DND-41 (cell line): Measurements from ENCODE around the gene XPNPEP3.
A peak's percentile ranks its signal among the peaks of the same experiment; 100 is the strongest.

Source experiments
- ATAC-seq: fragments of 200-7000 bp; cut with Tn5 transposase; 3 replicates; pipeline ENCODE4 v1.9.1; 2021; ENCODE audit warnings: low read depth; ENCODE audit not compliant: insufficient read depth
- DNase-seq: peaks from one replicate; pipeline ENCODE4 v3.0.0-alpha.2; 2020
- H2AFZ ChIP-seq: 2 replicates; pipeline ENCODE4 v1.6.0; 2012; ENCODE audit warnings: low read depth, low read length
- H3K27ac ChIP-seq: 2 replicates; pipeline ENCODE4 v1.5.1; 2012; ENCODE audit warnings: low read length, inconsistent platforms
- H3K27me3 ChIP-seq: fragments of 200-600 bp; sonication (generic); 2 replicates; pipeline ENCODE4 v1.6.0; 2012; ENCODE audit warnings: low read length, mild to moderate bottlenecking, inconsistent platforms; ENCODE audit not compliant: insufficient read depth, poor library complexity
- H3K36me3 ChIP-seq: 2 replicates; pipeline ENCODE4 v1.5.1; 2012; ENCODE audit warnings: low read length, inconsistent platforms; ENCODE audit not compliant: insufficient read depth
- H3K4me1 ChIP-seq: 2 replicates; pipeline ENCODE4 v1.5.1; 2012; ENCODE audit warnings: mild to moderate bottlenecking, low read length; ENCODE audit not compliant: insufficient read depth
- H3K4me2 ChIP-seq: 2 replicates; pipeline ENCODE4 v1.6.0; 2012; ENCODE audit warnings: mild to moderate bottlenecking, moderate library complexity, low read length, inconsistent platforms; ENCODE audit not compliant: insufficient read depth
- H3K4me3 ChIP-seq, 2 experiments: fragments of 200-600 bp in 1 of 2; shearing (Covaris generic) in 1 of 2; 2 replicates each; pipeline ENCODE4 v1.5.1; 2012 to 2016; ENCODE audit warnings: inconsistent platforms in 2 of 2, low read length in 2 of 2, mild to moderate bottlenecking in 2 of 2, low read depth in 1 of 2, moderate library complexity in 1 of 2
- H3K79me2 ChIP-seq: 2 replicates; pipeline ENCODE4 v1.6.0; 2012; ENCODE audit warnings: low read length, inconsistent platforms; ENCODE audit not compliant: insufficient read depth
- H3K9ac ChIP-seq: 2 replicates; pipeline ENCODE4 v1.6.0; 2012; ENCODE audit warnings: low read depth, mild to moderate bottlenecking, inconsistent platforms, low read length, moderate library complexity
- H3K9me3 ChIP-seq: 2 replicates; pipeline ENCODE4 v1.5.1; 2012; ENCODE audit warnings: low read length, moderate library complexity, mild to moderate bottlenecking, inconsistent platforms; ENCODE audit not compliant: insufficient read depth, severe bottlenecking
- H4K20me1 ChIP-seq: 2 replicates; pipeline ENCODE4 v1.6.0; 2012; ENCODE audit warnings: low read length; ENCODE audit not compliant: insufficient read depth
- EZH2 ChIP-seq: IDR thresholded peaks from 3 replicates; pipeline ENCODE4 v1.6.1; 2012; ENCODE audit warnings: borderline replicate concordance, low read depth, mild to moderate bottlenecking, moderate library complexity, low read length, inconsistent platforms; ENCODE audit not compliant: severe bottlenecking
- TF ChIP-seq, protein P1 (sequence below): IDR thresholded peaks from 2 replicates; pipeline ENCODE4 v1.5.1; 2012; ENCODE audit warnings: borderline replicate concordance, low read length, moderate library complexity, mild to moderate bottlenecking; ENCODE audit not compliant: poor library complexity, severe bottlenecking; ENCODE audit errors: extremely low read depth

The XPNPEP3 gene

DNA sequence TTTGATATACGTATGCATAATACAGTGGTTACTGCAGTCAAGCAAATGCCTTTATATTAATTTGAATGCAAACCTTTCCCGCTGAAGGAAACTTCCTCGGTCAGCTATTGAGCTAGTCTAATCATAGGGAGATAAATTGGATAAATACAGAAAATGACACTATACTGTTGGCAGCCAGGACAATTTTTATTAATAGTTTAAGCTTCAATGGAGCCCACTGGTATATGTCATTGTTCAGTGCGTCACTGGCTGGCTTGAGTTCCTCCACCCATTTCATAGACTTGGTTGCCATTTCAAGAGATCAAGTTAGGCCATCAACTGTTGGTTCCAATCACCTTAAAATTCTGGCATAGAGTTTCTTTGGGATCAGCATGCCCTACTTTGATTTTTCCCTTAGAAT is 37.5 kb downstream of the XPNPEP3 start:
- H3K27ac ChIP-seq = no peak overlapping the region
- peaks cover 16% of the 10 kb centered on the region for H3K36me3 ChIP-seq
- no peak overlapping the region for H3K9ac ChIP-seq
- peaks cover 5% of the 10 kb centered on the region; the same call in 1 of the 2 replicates for H3K4me1 ChIP-seq
- H2AFZ ChIP-seq = no peak overlapping the region
- H4K20me1 ChIP-seq = no peaks in the 10 kb centered on the region
- H3K79me2 ChIP-seq = no peaks in the 10 kb centered on the region
- no peak overlapping the region for H3K4me2 ChIP-seq
- DNase-seq = no peak
- no peak overlapping the region for H3K4me3 ChIP-seq
- no peaks in the 10 kb centered on the region for H3K9me3 ChIP-seq
- no peak for TF ChIP-seq EZH2
- TF ChIP-seq, protein P1, sequence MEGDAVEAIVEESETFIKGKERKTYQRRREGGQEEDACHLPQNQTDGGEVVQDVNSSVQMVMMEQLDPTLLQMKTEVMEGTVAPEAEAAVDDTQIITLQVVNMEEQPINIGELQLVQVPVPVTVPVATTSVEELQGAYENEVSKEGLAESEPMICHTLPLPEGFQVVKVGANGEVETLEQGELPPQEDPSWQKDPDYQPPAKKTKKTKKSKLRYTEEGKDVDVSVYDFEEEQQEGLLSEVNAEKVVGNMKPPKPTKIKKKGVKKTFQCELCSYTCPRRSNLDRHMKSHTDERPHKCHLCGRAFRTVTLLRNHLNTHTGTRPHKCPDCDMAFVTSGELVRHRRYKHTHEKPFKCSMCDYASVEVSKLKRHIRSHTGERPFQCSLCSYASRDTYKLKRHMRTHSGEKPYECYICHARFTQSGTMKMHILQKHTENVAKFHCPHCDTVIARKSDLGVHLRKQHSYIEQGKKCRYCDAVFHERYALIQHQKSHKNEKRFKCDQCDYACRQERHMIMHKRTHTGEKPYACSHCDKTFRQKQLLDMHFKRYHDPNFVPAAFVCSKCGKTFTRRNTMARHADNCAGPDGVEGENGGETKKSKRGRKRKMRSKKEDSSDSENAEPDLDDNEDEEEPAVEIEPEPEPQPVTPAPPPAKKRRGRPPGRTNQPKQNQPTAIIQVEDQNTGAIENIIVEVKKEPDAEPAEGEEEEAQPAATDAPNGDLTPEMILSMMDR = no peak
- no peaks in the 10 kb centered on the region for H3K27me3 ChIP-seq
- ATAC-seq = no peak

DNA sequence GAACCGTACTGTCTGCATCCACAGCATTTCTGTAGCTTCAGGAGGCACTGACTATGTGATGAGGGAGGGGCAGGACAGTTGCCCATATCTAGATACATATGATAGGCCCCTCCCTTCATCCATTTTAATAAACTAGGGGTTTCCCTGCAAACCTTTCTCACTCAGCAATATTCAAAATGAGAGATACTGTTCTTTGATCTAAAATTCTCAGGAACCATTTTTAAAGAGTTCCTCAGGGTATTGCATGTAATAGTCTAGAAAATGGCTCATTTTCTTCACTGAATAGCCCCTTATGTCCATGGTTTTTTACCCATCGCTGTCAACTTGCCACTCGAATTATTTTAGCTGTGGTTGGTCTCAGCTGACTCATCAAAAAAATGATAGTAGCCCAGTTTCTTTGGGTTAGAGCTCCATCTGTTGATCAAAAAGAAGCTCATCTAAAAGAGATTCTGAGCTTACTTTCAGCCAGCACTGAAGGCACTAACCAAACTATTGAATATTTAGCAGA is 42.0 kb downstream of the XPNPEP3 start:
- no peak for DNase-seq
- H3K27me3 ChIP-seq = no peaks in the 10 kb centered on the region
- H3K4me3 ChIP-seq = no peak overlapping the region
- peaks cover 5% of the 10 kb centered on the region; the same call in 1 of the 2 replicates for H3K4me1 ChIP-seq
- no peaks in the 10 kb centered on the region; the same call in 1 of the 2 replicates for H3K36me3 ChIP-seq
- H3K4me2 ChIP-seq = no peak overlapping the region
- H3K27ac ChIP-seq = peak overlapping the region; percentile 52
- H3K79me2 ChIP-seq = no peaks in the 10 kb centered on the region
- TF ChIP-seq, protein P1 = peak; percentile 67
- no peak for TF ChIP-seq EZH2
- H2AFZ ChIP-seq = no peak overlapping the region; the same call in 1 of the 2 replicates
- H3K9ac ChIP-seq = no peak overlapping the region
- peak; percentile 74 for ATAC-seq
- no peaks in the 10 kb centered on the region for H4K20me1 ChIP-seq
- H3K9me3 ChIP-seq = no peaks in the 10 kb centered on the region

- DNase-seq (no peak), ATAC-seq (no peak)
- no peak overlapping the region for H2AFZ ChIP-seq
- H3K27me3 ChIP-seq = no peaks in the 10 kb centered on the region
- no peaks in the 10 kb centered on the region for H4K20me1 ChIP-seq
- no peak overlapping the region for H3K4me2 ChIP-seq
- peaks cover 4% of the 10 kb centered on the region; the same call in 1 of the 2 replicates for H3K36me3 ChIP-seq
- H3K79me2 ChIP-seq = no peaks in the 10 kb centered on the region
- H3K27ac ChIP-seq = no peak overlapping the region
- H3K4me3 ChIP-seq = no peak overlapping the region
- TF ChIP-seq EZH2 = no peak
- TF ChIP-seq, protein P1 = no peak
- no peaks in the 10 kb centered on the region for H3K9me3 ChIP-seq
- H3K4me1 ChIP-seq = no peaks in the 10 kb centered on the region
- H3K9ac ChIP-seq = no peak overlapping the region
Observed at GRCh38 chr22:40904101-40904500, 47.2 kb downstream of the XPNPEP3 start.
